GM19372 (cell line): ENCODE data around the gene ARHGAP12.

ENCODE experiments used
- ATAC-seq: cut with Tn5 transposase; IDR thresholded peaks from one replicate; pipeline ENCODE4 v1.9.1; 2021; ENCODE audit warnings: mild to moderate bottlenecking, low read depth, moderate library complexity; ENCODE audit not compliant: unreplicated experiment

The ARHGAP12 gene

GRCh38 chr10:31885971-31886370 lies 42.7 kb downstream of the ARHGAP12 start:
- ATAC-seq = no peak

GRCh38 chr10:31884386-31884785 lies 44.2 kb downstream of the ARHGAP12 start:
- no peak for ATAC-seq

GRCh38 chr10:31883397-31883796 lies 45.2 kb downstream of the ARHGAP12 start:
- no peak for ATAC-seq

GRCh38 chr10:31878486-31878885 lies 50.1 kb downstream of the ARHGAP12 start:
- no peak for ATAC-seq

- no peak for ATAC-seq
Observed at GRCh38 chr10:31876652-31877352, 51.8 kb downstream of the ARHGAP12 start.

GRCh38 chr10:31875608-31876007 lies 53.0 kb downstream of the ARHGAP12 start:
- peak; percentile 80 for ATAC-seq

- ATAC-seq = no peak
Observed at GRCh38 chr10:31873724-31874123, 54.9 kb downstream of the ARHGAP12 start.

- no peak for ATAC-seq
Observed at GRCh38 chr10:31871266-31872065, 57.2 kb downstream of the ARHGAP12 start.

GRCh38 chr10:31867646-31868045 lies 61.0 kb downstream of the ARHGAP12 start:
- no peak for ATAC-seq

GRCh38 chr10:31866118-31866670 lies 62.4 kb downstream of the ARHGAP12 start:
- no peak for ATAC-seq

- ATAC-seq = no peak
Observed at GRCh38 chr10:31864834-31865518, 63.7 kb downstream of the ARHGAP12 start.

GRCh38 chr10:31855033-31855432 lies 73.6 kb downstream of the ARHGAP12 start:
- ATAC-seq = no peak

GRCh38 chr10:31853629-31854028 lies 75.0 kb downstream of the ARHGAP12 start:
- no peak for ATAC-seq

GRCh38 chr10:31851216-31851615 lies 77.4 kb downstream of the ARHGAP12 start:
- no peak for ATAC-seq

GRCh38 chr10:31847515-31847914 lies 81.1 kb downstream of the ARHGAP12 start:
- ATAC-seq = no peak

- ATAC-seq = no peak
Observed at GRCh38 chr10:31838709-31839108, 89.9 kb downstream of the ARHGAP12 start.

GRCh38 chr10:31838065-31838464 lies 90.6 kb downstream of the ARHGAP12 start:
- no peak for ATAC-seq

- no peak for ATAC-seq
Observed at GRCh38 chr10:31836569-31837406, 91.8 kb downstream of the ARHGAP12 start.

GRCh38 chr10:31833753-31834152 lies 94.9 kb downstream of the ARHGAP12 start:
- ATAC-seq = no peak

- ATAC-seq = no peak
Observed at GRCh38 chr10:31832261-31832660, 96.4 kb downstream of the ARHGAP12 start.
